Mucosa of stomach (tissue), 1 donor: ENCODE data around the gene ZNF408.

Source experiments
- H3K27me3 ChIP-seq: one replicate; pipeline ENCODE4 v1.7.0; 2013; ENCODE audit warnings: mild to moderate bottlenecking, low read length; ENCODE audit not compliant: control insufficient read depth, insufficient read depth
- H3K36me3 ChIP-seq: one replicate; pipeline ENCODE4 v1.7.0; 2013; ENCODE audit warnings: low read length; ENCODE audit not compliant: control insufficient read depth, insufficient read depth
- H3K4me1 ChIP-seq: one replicate; pipeline ENCODE4 v1.7.0; 2013; ENCODE audit warnings: mild to moderate bottlenecking, low read length; ENCODE audit not compliant: control insufficient read depth, insufficient read depth
- H3K4me3 ChIP-seq: one replicate; pipeline ENCODE4 v1.7.0; 2013; ENCODE audit warnings: low read length
- H3K9ac ChIP-seq: one replicate; pipeline ENCODE4 v1.7.0; 2013; ENCODE audit warnings: mild to moderate bottlenecking, low read length, moderate library complexity
- H3K9me3 ChIP-seq: one replicate; pipeline ENCODE4 v1.7.0; 2013; ENCODE audit warnings: mild to moderate bottlenecking, low read length, moderate library complexity; ENCODE audit not compliant: control insufficient read depth
- donor health status: Pancreatic carcinoma.

Gene ZNF408

GRCh38 chr11:46724088-46724487 is 23.3 kb downstream of the ZNF408 start:
- no peaks in the 10 kb centered on the region for H3K36me3 ChIP-seq
- no peaks in the 10 kb centered on the region for H3K27me3 ChIP-seq
- H3K4me3 ChIP-seq: no peak overlapping the region
- peaks cover 6% of the 10 kb centered on the region for H3K4me1 ChIP-seq
- H3K9me3 ChIP-seq: no peaks in the 10 kb centered on the region
- H3K9ac ChIP-seq: no peak overlapping the region

GRCh38 chr11:46725338-46726205 is 24.7 kb downstream of the ZNF408 start:
- H3K9ac ChIP-seq: no peak overlapping the region
- no peaks in the 10 kb centered on the region for H3K9me3 ChIP-seq
- H3K4me3 ChIP-seq: no peak overlapping the region
- peaks cover 5% of the 10 kb centered on the region for H3K4me1 ChIP-seq
- no peaks in the 10 kb centered on the region for H3K36me3 ChIP-seq
- no peaks in the 10 kb centered on the region for H3K27me3 ChIP-seq

GRCh38 chr11:46726206-46726862 is 25.5 kb downstream of the ZNF408 start:
- H3K36me3 ChIP-seq: no peaks in the 10 kb centered on the region
- H3K4me1 ChIP-seq: peaks cover 3% of the 10 kb centered on the region
- H3K4me3 ChIP-seq: no peak overlapping the region
- no peaks in the 10 kb centered on the region for H3K9me3 ChIP-seq
- no peaks in the 10 kb centered on the region for H3K27me3 ChIP-seq
- H3K9ac ChIP-seq: no peak overlapping the region

GRCh38 chr11:46727952-46728658 is 27.3 kb downstream of the ZNF408 start:
- Histone ChIP-seq H3K4me1 (peaks cover 3% of the 10 kb centered on the region), H3K36me3 (no peaks in the 10 kb centered on the region), H3K9ac (no peak overlapping the region), H3K4me3 (no peak overlapping the region), H3K9me3 (no peaks in the 10 kb centered on the region), H3K27me3 (no peaks in the 10 kb centered on the region)

GRCh38 chr11:46728659-46729040 is 27.8 kb downstream of the ZNF408 start:
- no peak overlapping the region for H3K4me3 ChIP-seq
- peaks cover 3% of the 10 kb centered on the region for H3K4me1 ChIP-seq
- no peak overlapping the region for H3K9ac ChIP-seq
- no peaks in the 10 kb centered on the region for H3K36me3 ChIP-seq
- no peaks in the 10 kb centered on the region for H3K27me3 ChIP-seq
- H3K9me3 ChIP-seq: no peaks in the 10 kb centered on the region

- Histone ChIP-seq H3K27me3 (no peaks in the 10 kb centered on the region), H3K4me1 (peaks cover 3% of the 10 kb centered on the region), H3K9ac (no peak overlapping the region), H3K4me3 (no peak overlapping the region), H3K36me3 (no peaks in the 10 kb centered on the region), H3K9me3 (no peaks in the 10 kb centered on the region)
These were observed 28.5 kb downstream of the ZNF408 start for GRCh38 chr11:46729110-46730027.

GRCh38 chr11:46731545-46731944 is 30.7 kb downstream of the ZNF408 start:
- Histone ChIP-seq H3K4me1 (peaks cover 3% of the 10 kb centered on the region), H3K9ac (no peak overlapping the region), H3K9me3 (no peaks in the 10 kb centered on the region), H3K27me3 (no peaks in the 10 kb centered on the region), H3K4me3 (no peak overlapping the region), H3K36me3 (no peaks in the 10 kb centered on the region)

GRCh38 chr11:46733234-46733633 is 32.4 kb downstream of the ZNF408 start:
- no peak overlapping the region for H3K9ac ChIP-seq
- no peaks in the 10 kb centered on the region for H3K9me3 ChIP-seq
- H3K4me3 ChIP-seq: no peak overlapping the region
- no peaks in the 10 kb centered on the region for H3K27me3 ChIP-seq
- peaks cover 3% of the 10 kb centered on the region for H3K4me1 ChIP-seq
- H3K36me3 ChIP-seq: no peaks in the 10 kb centered on the region

- Histone ChIP-seq H3K27me3 (no peaks in the 10 kb centered on the region), H3K9ac (no peak overlapping the region), H3K4me3 (no peak overlapping the region), H3K9me3 (no peaks in the 10 kb centered on the region), H3K4me1 (no peaks in the 10 kb centered on the region), H3K36me3 (no peaks in the 10 kb centered on the region)
These were observed 35.3 kb downstream of the ZNF408 start for GRCh38 chr11:46736146-46736545.

- Histone ChIP-seq H3K4me1 (no peaks in the 10 kb centered on the region), H3K27me3 (no peaks in the 10 kb centered on the region), H3K4me3 (no peak overlapping the region), H3K36me3 (no peaks in the 10 kb centered on the region), H3K9me3 (no peaks in the 10 kb centered on the region), H3K9ac (no peak overlapping the region)
These were observed 35.8 kb downstream of the ZNF408 start for GRCh38 chr11:46736615-46737014.

GRCh38 chr11:46737699-46738098 is 36.9 kb downstream of the ZNF408 start:
- H3K4me3 ChIP-seq: no peak overlapping the region
- peaks cover 2% of the 10 kb centered on the region for H3K36me3 ChIP-seq
- H3K4me1 ChIP-seq: no peaks in the 10 kb centered on the region

More at GRCh38 chr11:46737699-46738098, 36.9 kb downstream of the ZNF408 start:
- no peak overlapping the region for H3K9ac ChIP-seq
- H3K9me3 ChIP-seq: no peaks in the 10 kb centered on the region
- H3K27me3 ChIP-seq: no peaks in the 10 kb centered on the region
